HepG2 (cell line): ENCODE data around the gene TMEM222. TPM values are rescaled to one million over a fixed set of nuclear protein-coding genes. Genes with fewer than 3 reads are reported as not detected.

Experiments used
- ATAC-seq: fragments of 200-7000 bp; cut with Tn5 transposase; 3 replicates; pipeline ENCODE4 v1.9.1; 2020; ENCODE audit warnings: mild to moderate bottlenecking, moderate library complexity
- BruUV-seq: library from RNA; stranded (reverse); fragments of 400-500 nt; replicated peaks from 2 replicates; lab custom pipeline; 2021; lab: Mats Ljungman, UMichigan
- CTCF ChIA-PET: fragments of 300-600 bp; formaldehyde crosslinking; extraction: SDS; loops from one replicate; lab custom pipeline; 2021; ENCODE audit warnings: low total read pairs, inconsistent platforms, low intra/inter-chr PET ratio; lab: Yijun Ruan, JAX
- POLR2A ChIA-PET: fragments of 350-600 bp; sonication (Branson Sonifier 250); formaldehyde crosslinking; loops from one replicate; lab custom pipeline; 2020; ENCODE audit warnings: antibody characterized with exemption, inconsistent platforms; lab: Yijun Ruan, JAX
- DNase-seq: peaks from one replicate; pipeline ENCODE4 v3.0.0-alpha.2; 2015; ENCODE audit warnings: low spot score
- FAIRE-seq: peaks from 3 replicates; lab custom pipeline; 2011; peaks lifted over from hg19 to GRCh38; lab: Jason Lieb, UNC
- H2AFZ ChIP-seq: one replicate; pipeline ENCODE4 v1.6.1; 2011; ENCODE audit warnings: low read length, inconsistent platforms
- H3K27ac ChIP-seq: fragments of 300-600 bp; 3 replicates; pipeline ENCODE4 v1.8.0; 2011; ENCODE audit warnings: mixed run types, mild to moderate bottlenecking, mixed read lengths, low read length, inconsistent platforms; ENCODE audit not compliant: insufficient read depth; ENCODE audit errors: extremely low read length
- H3K27me3 ChIP-seq, 2 experiments: fragments of 200-600 bp in 1 of 2; 2 replicates in 1 of 2; 3 replicates in 1 of 2; pipeline versions ENCODE4 v1.6.0 to v1.8.0; 2011; ENCODE audit warnings: low read length in 2 of 2, mild to moderate bottlenecking in 2 of 2, moderate library complexity in 2 of 2, inconsistent platforms in 1 of 2; ENCODE audit not compliant: insufficient read depth in 2 of 2, control insufficient read depth in 1 of 2
- H3K36me3 ChIP-seq, 2 experiments: fragments of 200-600 bp in 1 of 2; replicated peaks in 1 of 2; 2 replicates in 1 of 2; 3 replicates in 1 of 2; pipeline versions ENCODE4 v1.5.1 to v1.8.0; 2011; ENCODE audit warnings: low read length in 2 of 2, inconsistent platforms in 1 of 2; ENCODE audit not compliant: insufficient read depth in 2 of 2, control insufficient read depth in 1 of 2
- H3K4me1 ChIP-seq: 2 replicates; pipeline ENCODE4 v1.5.1; 2012; ENCODE audit warnings: low read length, inconsistent platforms; ENCODE audit not compliant: insufficient read depth
- H3K4me2 ChIP-seq: 2 replicates; pipeline ENCODE4 v1.6.0; 2011; ENCODE audit warnings: low read depth, low read length, inconsistent platforms
- H3K4me3 ChIP-seq, 3 experiments: fragments of 200-600 bp in 1 of 3; sonication (generic), shearing (Covaris generic) in 1 of 3; replicated peaks in 1 of 3; 2 replicates each; pipeline ENCODE4 v1.5.1; 2011 to 2016; ENCODE audit warnings: low read length in 3 of 3, inconsistent platforms in 2 of 3, low read depth in 2 of 3, mild to moderate bottlenecking in 2 of 3, control low read depth in 1 of 3, mixed read lengths in 1 of 3; ENCODE audit not compliant: insufficient read depth in 1 of 3
- H3K79me2 ChIP-seq: one replicate; pipeline ENCODE4 v1.6.1; 2011; ENCODE audit warnings: low read length, inconsistent platforms; ENCODE audit not compliant: insufficient read depth
- H3K9ac ChIP-seq: 2 replicates; pipeline ENCODE4 v1.6.0; 2011; ENCODE audit warnings: mild to moderate bottlenecking, low read depth, low read length, inconsistent platforms; ENCODE audit not compliant: insufficient read depth
- H3K9me3 ChIP-seq: 2 replicates; pipeline ENCODE4 v1.5.1; 2012; ENCODE audit warnings: mild to moderate bottlenecking, low read length
- H4K20me1 ChIP-seq: 2 replicates; pipeline ENCODE4 v1.6.0; 2011; ENCODE audit warnings: inconsistent platforms, mild to moderate bottlenecking, low read length, moderate library complexity; ENCODE audit not compliant: insufficient read depth
- ASH2L ChIP-seq: fragments of 300-600, 200-600 bp; sonication (generic); IDR thresholded peaks from 2 replicates; pipeline ENCODE4 v1.7.0; 2017; ENCODE audit warnings: low read depth, mild to moderate bottlenecking, moderate library complexity, mixed read lengths, low read length; ENCODE audit not compliant: insufficient read length
- CCAR2 ChIP-seq: fragments of 200-400 bp; formaldehyde crosslinking; optimal IDR thresholded peaks from 2 replicates; pipeline ENCODE3; 2018; ENCODE audit warnings: low read depth, mild to moderate bottlenecking, low read length, moderate library complexity
- CCDC6 ChIP-seq: sonication (generic); formaldehyde crosslinking; IDR thresholded peaks from 2 replicates; pipeline ENCODE4 v1.8.1; 2022; ENCODE audit warnings: mild to moderate bottlenecking, missing genetic modification reagents, moderate library complexity
- ELF3 ChIP-seq: IDR thresholded peaks from 2 replicates; pipeline ENCODE4 v1.6.1; 2016; ENCODE audit warnings: missing genetic modification reagents, missing compliant biosample characterization
- HNRNPUL1 ChIP-seq: fragments of 200-400 bp; formaldehyde crosslinking; IDR thresholded peaks from 2 replicates; pipeline ENCODE4 v1.6.1; 2017; ENCODE audit warnings: low read depth, mild to moderate bottlenecking, low read length, moderate library complexity
- KMT2B ChIP-seq: IDR thresholded peaks from 2 replicates; pipeline ENCODE4 v1.6.1; 2016; ENCODE audit warnings: missing genetic modification reagents, missing compliant biosample characterization
- MAFG ChIP-seq: sonication (generic); formaldehyde crosslinking; IDR thresholded peaks from 2 replicates; pipeline ENCODE4 v1.5.1; 2020; ENCODE audit warnings: mild to moderate bottlenecking, missing genetic modification reagents
- PAF1 ChIP-seq: IDR thresholded peaks from 2 replicates; pipeline ENCODE4 v1.6.1; 2016; ENCODE audit warnings: missing genetic modification reagents, missing compliant biosample characterization
- PHF21A ChIP-seq: sonication (generic); formaldehyde crosslinking; IDR thresholded peaks from 2 replicates; pipeline ENCODE4 v1.5.0; 2020; ENCODE audit warnings: mild to moderate bottlenecking, missing genetic modification reagents
- SIX1 ChIP-seq: sonication (generic); formaldehyde crosslinking; IDR thresholded peaks from 2 replicates; pipeline ENCODE4 v1.4.0; 2020; ENCODE audit warnings: missing genetic modification reagents, borderline replicate concordance
- XBP1 ChIP-seq: sonication (generic); formaldehyde crosslinking; IDR thresholded peaks from 2 replicates; pipeline ENCODE4 v1.5.0; 2020; ENCODE audit warnings: missing genetic modification reagents
- ZBTB8A ChIP-seq: sonication (generic); formaldehyde crosslinking; IDR thresholded peaks from 2 replicates; pipeline ENCODE4 v1.4.0; 2020; ENCODE audit warnings: mild to moderate bottlenecking, low read depth, missing genetic modification reagents, borderline replicate concordance
- ZNF329 ChIP-seq: sonication (generic); formaldehyde crosslinking; IDR thresholded peaks from 2 replicates; pipeline ENCODE4 v1.9.0; 2021; ENCODE audit warnings: low read depth, mild to moderate bottlenecking, missing genetic modification reagents
- ZNF512 ChIP-seq: sonication (generic); formaldehyde crosslinking; IDR thresholded peaks from 2 replicates; pipeline ENCODE4 v1.4.0; 2020; ENCODE audit warnings: mild to moderate bottlenecking, missing genetic modification reagents
- ZNF577 ChIP-seq: sonication (generic); formaldehyde crosslinking; IDR thresholded peaks from 2 replicates; pipeline ENCODE4 v1.4.0; 2020; ENCODE audit warnings: mild to moderate bottlenecking, low read depth, missing genetic modification reagents, borderline replicate concordance
- ZNF7 ChIP-seq: IDR thresholded peaks from 2 replicates; pipeline ENCODE4 v1.6.1; 2016; ENCODE audit warnings: missing biosample characterization, missing genetic modification reagents
- ZNF75D ChIP-seq: sonication (generic); formaldehyde crosslinking; IDR thresholded peaks from 2 replicates; pipeline ENCODE4 v1.8.1; 2023; ENCODE audit warnings: missing genetic modification reagents, mild to moderate bottlenecking, borderline replicate concordance
- WGBS: methylation state at CpG from one replicate; pipeline ENCODE4 v1.1.6; 2017; ENCODE audit warnings: low lambda C conversion rate; 5-methylcytosine and 5-hydroxymethylcytosine counted together
- in situ Hi-C: cut with HindIII; loops from 2 replicates; pipeline ENCODE4 v1.10.0; 2017; ENCODE audit warnings: low pct_unique_long_range_greater_than_20kb; ENCODE audit not compliant: extremely low pct_ligation_motif_present
- intact Hi-C: fragments of 100-400 bp; cut with micrococcal nuclease; formaldehyde crosslinking; loops from one replicate; pipeline ENCODE4 v1.10.0; 2022; ENCODE audit not compliant: unreplicated experiment
- polyA plus RNA-seq, 8 experiments: library from polyadenylated mRNA; depleted of rRNA in 3 of 8; stranded (reverse) in 7 of 8; unstranded in 1 of 8; fragments of >200 nt; fragmentation: Illumina TruSeq in 4 of 8; extraction: Trizol in 4 of 8; gene quantifications; 2 replicates each; pipeline versions ENCODE4 v1.2.1 to v1.2.3, GENCODE V29; 2011 to 2016; ENCODE audit warnings: low read depth in 4 of 8, missing spikeins in 1 of 8, mixed read lengths in 1 of 8; ENCODE audit not compliant: insufficient read depth in 1 of 8
- total RNA-seq, 5 experiments: library from RNA; depleted of rRNA; stranded (reverse); fragments of >200 nt; fragmentation: Illumina TruSeq; extraction: Trizol; gene quantifications; 2 replicates each; pipeline ENCODE4 v1.2.3, GENCODE V29; 2016; ENCODE audit warnings: low read depth in 1 of 5

TMEM222 gene
- total and polyA plus RNA-seq, 2 of the 13 experiments (the other 11 are each of a cell fraction or from before 2014, with no cell fraction given) = 22.7 to 29.6 TPM

- no peak for TF ChIP-seq ZNF7 (CRISPR knock-in tag)
- TF ChIP-seq HNRNPUL1 = no peak
- no peak for TF ChIP-seq PHF21A (CRISPR knock-in tag)
- TF ChIP-seq SIX1 (CRISPR knock-in tag) = no peak
- no peak for TF ChIP-seq PAF1 (CRISPR knock-in tag)
- no peak for TF ChIP-seq MAFG
- TF ChIP-seq ZNF75D (CRISPR knock-in tag) = no peak
- TF ChIP-seq ASH2L = no peak
- no peak for TF ChIP-seq ZNF512
- TF ChIP-seq ZNF329 (CRISPR knock-in tag) = no peak
- TF ChIP-seq CCAR2 = no peak
- no peak for TF ChIP-seq XBP1
- no peak for TF ChIP-seq CCDC6 (CRISPR knock-in tag)
- TF ChIP-seq ELF3 (CRISPR knock-in tag) = no peak
- TF ChIP-seq ZBTB8A (CRISPR knock-in tag) = no peak
- TF ChIP-seq ZNF577 (CRISPR knock-in tag) = no peak
- no peak for TF ChIP-seq KMT2B
- no peak within 1 kb of the TSS for H3K4me2 ChIP-seq
- H3K4me1 ChIP-seq = no peaks in the 10 kb centered on the region
- H4K20me1 ChIP-seq = no peaks in the 10 kb centered on the region
- ATAC-seq (no peak), FAIRE-seq (no peak), DNase-seq (no peak)
- H3K27ac ChIP-seq = no peak within 1 kb of the TSS
- CTCF ChIA-PET = no interaction called here
- H3K9me3 ChIP-seq = no peaks in the 10 kb centered on the region
- no peaks in the 10 kb centered on the region for H3K36me3 ChIP-seq
- no peak within 1 kb of the TSS for H3K9ac ChIP-seq
- peaks cover 7 to 36% of the 10 kb centered on the region in 2 experiments; a peak in 4 of 5 replicates for H3K27me3 ChIP-seq
- intact Hi-C loops = no loop called here
- POLR2A ChIA-PET = no interaction called here
- no TSS peak for BruUV-seq
- WGBS = 5% methylated on average over 4 of the region's 4 CpGs
- H3K4me3 ChIP-seq = no peak within 1 kb of the TSS
- in situ Hi-C loops = no loop called here
- no peak within 1 kb of the TSS for H2AFZ ChIP-seq
- no peaks in the 10 kb centered on the region for H3K79me2 ChIP-seq
Measured at GRCh38 chr1:27374362-27375086, 52.6 kb downstream of the TMEM222 start, which contains the start of gene FCN3. Gene FCN3, minus strand, starts transcription at chr1:27374824. Its CDS starts 6 bp downstream, at chr1:27374818.
